ENCODE results near the gene TBPL2.

TBPL2 gene

GRCh38 chr14:55366271-55366670 is 74.1 kb downstream of the TBPL2 start:
- in situ Hi-C loops (cut with MboI; ENCODE audit: low pct_unique_long_range_greater_than_20kb, low sequenced_read_pairs, unreplicated experiment) = loop anchor here (25.0 kb wide), 1 partner anchor 104 kb away; the partner anchor contains the start of gene FBXO34
- no peak for DNase-seq (ENCODE audit: low spot score)
- TF ChIP-seq CTCF (IDR thresholded peaks at IDR 0.05; ENCODE audit: extremely low read depth, insufficient read depth, missing control alignments) = no peak

All from GM13977 (cell line).